CD4-positive, alpha-beta T cell (primary cell): ENCODE measurements around the gene GALNTL6. TPM values are rescaled to one million over a fixed set of nuclear protein-coding genes. Genes with fewer than 3 reads are reported as not detected.

ENCODE experiments used
- ATAC-seq: fragments of 200-7000 bp; cut with Tn5 transposase; one replicate; pipeline ENCODE4 v1.10.0; 2022; ENCODE audit warnings: mild to moderate bottlenecking; ENCODE audit not compliant: poor library complexity
- CTCF ChIA-PET: fragments of 350-600 bp; sonication (Branson Sonifier 250); formaldehyde crosslinking; loops from one replicate; lab custom pipeline; 2021; ENCODE audit warnings: antibody characterized with exemption, inconsistent platforms; lab: Charles Lee
- POLR2A ChIA-PET: fragments of 350-600 bp; sonication (Branson Sonifier 250); formaldehyde crosslinking; loops from one replicate; lab custom pipeline; 2021; ENCODE audit warnings: antibody characterized with exemption, inconsistent platforms; lab: Charles Lee
- DNase-seq, 14 experiments: peaks; one replicate each; pipeline ENCODE4 v3.0.0-alpha.2; 2013 to 2020; ENCODE audit warnings: mixed read lengths in 2 of 14
- H3K27ac ChIP-seq, 2 donors: one replicate each; pipeline versions ENCODE4 v1.5.1 to v1.7.0; 2013; ENCODE audit warnings: low read length in 2 of 2, low read depth in 1 of 2, mild to moderate bottlenecking in 1 of 2
- H3K27me3 ChIP-seq, 2 experiments: 1 replicate in 1 of 2; 2 replicates in 1 of 2; pipeline versions ENCODE4 v1.6.1 to v1.7.0; 2013; ENCODE audit warnings: low read length in 2 of 2, control low read depth in 1 of 2, mild to moderate bottlenecking in 1 of 2, moderate library complexity in 1 of 2; ENCODE audit not compliant: insufficient read depth in 2 of 2, control insufficient read depth in 1 of 2
- H3K36me3 ChIP-seq: one replicate; pipeline ENCODE4 v1.6.1; 2013; ENCODE audit warnings: low read length, control low read depth; ENCODE audit not compliant: insufficient read depth
- H3K4me1 ChIP-seq: one replicate; pipeline ENCODE4 v1.6.1; 2013; ENCODE audit warnings: low read length, control low read depth; ENCODE audit not compliant: insufficient read depth
- H3K4me3 ChIP-seq: one replicate; pipeline ENCODE4 v1.5.1; 2013; ENCODE audit warnings: mild to moderate bottlenecking, low read length, moderate library complexity
- H3K9me3 ChIP-seq, 2 experiments: 1 replicate in 1 of 2; 2 replicates in 1 of 2; pipeline versions ENCODE4 v1.6.1 to v1.7.0; 2013; ENCODE audit warnings: low read length in 2 of 2, mild to moderate bottlenecking in 2 of 2, control low read depth in 1 of 2, moderate library complexity in 1 of 2; ENCODE audit not compliant: control insufficient read depth in 1 of 2, insufficient read depth in 1 of 2
- H3K27ac Mint-ChIP-seq: one replicate; pipeline ENCODE4 v1.8.0; 2020; ENCODE audit warnings: mixed read lengths
- H3K27me3 Mint-ChIP-seq: one replicate; pipeline ENCODE4 v1.8.0; 2021; ENCODE audit warnings: mixed read lengths
- H3K36me3 Mint-ChIP-seq: one replicate; pipeline ENCODE4 v1.8.0; 2021; ENCODE audit warnings: low read depth, mixed read lengths
- H3K4me1 Mint-ChIP-seq: one replicate; pipeline ENCODE4 v1.8.0; 2021; ENCODE audit warnings: low read depth, mixed read lengths
- H3K4me3 Mint-ChIP-seq: one replicate; pipeline ENCODE4 v1.8.0; 2020; ENCODE audit warnings: mild to moderate bottlenecking, mixed read lengths
- H3K9me3 Mint-ChIP-seq: one replicate; pipeline ENCODE4 v1.8.0; 2020; ENCODE audit warnings: mixed read lengths
- intact Hi-C, 2 experiments: fragments of 100-400 bp; cut with DNase I in 1 of 2; cut with micrococcal nuclease in 1 of 2; formaldehyde crosslinking; loops; one replicate each; pipeline versions ENCODE4 v1.15.1 to v1.9.0; 2023 to 2025; cut with DNase I, micrococcal nuclease
- total RNA-seq, 174 experiments: library from RNA in 2 of 174; stranded (reverse) in 2 of 174; gene quantifications; one replicate each; pipeline ENCODE4 v1.2.3 and lab custom pipeline; 2021 to 2026
- TF ChIP-seq, protein P1 (sequence below): fragments of 200-600 bp; IDR thresholded peaks from one replicate; pipeline ENCODE4 v1.8.0; 2022; ENCODE audit warnings: antibody characterized with exemption, mild to moderate bottlenecking

Gene GALNTL6
- total RNA-seq, 2 experiments from 2014 or later = not detected

DNA sequence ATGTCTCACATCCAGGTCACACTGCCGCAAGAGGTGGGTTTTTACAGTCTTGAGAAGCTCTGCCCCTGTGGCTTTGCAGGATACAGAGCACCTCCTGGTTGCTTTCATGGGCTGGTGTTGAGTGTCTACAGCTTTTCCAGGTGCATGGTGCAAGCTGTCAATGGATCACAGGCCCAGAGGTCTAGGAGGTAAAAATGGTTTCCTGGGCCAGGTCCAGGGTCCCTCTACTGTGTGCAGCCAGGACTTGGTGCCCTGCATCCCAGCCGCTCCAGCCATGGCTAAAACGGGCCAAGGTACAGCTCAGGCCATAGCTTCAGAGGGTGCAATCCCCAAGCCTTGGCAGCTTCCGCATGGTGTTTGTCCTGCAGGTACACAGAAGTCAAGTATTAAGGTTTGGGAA lies 921.4 kb downstream of the GALNTL6 start:
- peaks cover 13% of the 10 kb centered on the region for H3K9me3 Mint-ChIP-seq

GRCh38 chr4:172736046-172736445 lies 922.8 kb downstream of the GALNTL6 start:
- Histone ChIP-seq H3K27me3 (no peaks in the 10 kb centered on the region), H3K4me1 (no peaks in the 10 kb centered on the region), H3K9me3 (peaks cover 11 to 20% of the 10 kb centered on the region in 2 experiments), H3K36me3 (no peaks in the 10 kb centered on the region), H3K27ac (no peak overlapping the region), H3K4me3 (no peak overlapping the region)
- POLR2A ChIA-PET = no interaction called here
- DNase-seq (no peak), ATAC-seq (no peak)
- Mint-ChIP-seq H3K9me3 (peaks cover 14% of the 10 kb centered on the region), H3K4me1 (no peaks in the 10 kb centered on the region), H3K4me3 (no peak overlapping the region), H3K36me3 (no peaks in the 10 kb centered on the region), H3K27me3 (no peaks in the 10 kb centered on the region), H3K27ac (no peak overlapping the region)
- TF ChIP-seq, protein P1, sequence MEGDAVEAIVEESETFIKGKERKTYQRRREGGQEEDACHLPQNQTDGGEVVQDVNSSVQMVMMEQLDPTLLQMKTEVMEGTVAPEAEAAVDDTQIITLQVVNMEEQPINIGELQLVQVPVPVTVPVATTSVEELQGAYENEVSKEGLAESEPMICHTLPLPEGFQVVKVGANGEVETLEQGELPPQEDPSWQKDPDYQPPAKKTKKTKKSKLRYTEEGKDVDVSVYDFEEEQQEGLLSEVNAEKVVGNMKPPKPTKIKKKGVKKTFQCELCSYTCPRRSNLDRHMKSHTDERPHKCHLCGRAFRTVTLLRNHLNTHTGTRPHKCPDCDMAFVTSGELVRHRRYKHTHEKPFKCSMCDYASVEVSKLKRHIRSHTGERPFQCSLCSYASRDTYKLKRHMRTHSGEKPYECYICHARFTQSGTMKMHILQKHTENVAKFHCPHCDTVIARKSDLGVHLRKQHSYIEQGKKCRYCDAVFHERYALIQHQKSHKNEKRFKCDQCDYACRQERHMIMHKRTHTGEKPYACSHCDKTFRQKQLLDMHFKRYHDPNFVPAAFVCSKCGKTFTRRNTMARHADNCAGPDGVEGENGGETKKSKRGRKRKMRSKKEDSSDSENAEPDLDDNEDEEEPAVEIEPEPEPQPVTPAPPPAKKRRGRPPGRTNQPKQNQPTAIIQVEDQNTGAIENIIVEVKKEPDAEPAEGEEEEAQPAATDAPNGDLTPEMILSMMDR = no peak
- CTCF ChIA-PET = no interaction called here
- intact Hi-C loops = no loop called here

More for the DNA sequence above, 921.4 kb downstream of the GALNTL6 start:
- Mint-ChIP-seq H3K27ac (no peak overlapping the region), H3K4me1 (no peaks in the 10 kb centered on the region), H3K36me3 (no peaks in the 10 kb centered on the region), H3K27me3 (no peaks in the 10 kb centered on the region), H3K4me3 (no peak overlapping the region)
- TF ChIP-seq, protein P1 = no peak
- Histone ChIP-seq H3K27ac (no peak overlapping the region), H3K4me3 (no peak overlapping the region), H3K9me3 (peaks cover 14 to 20% of the 10 kb centered on the region in 2 experiments), H3K36me3 (no peaks in the 10 kb centered on the region), H3K27me3 (no peaks in the 10 kb centered on the region), H3K4me1 (no peaks in the 10 kb centered on the region)
- ATAC-seq (no peak), DNase-seq (no peak)
- ChIA-PET POLR2A (no interaction called here), CTCF (no interaction called here)
- intact Hi-C loops = no loop called here

GRCh38 chr4:172740434-172740833 lies 927.2 kb downstream of the GALNTL6 start:
- CTCF ChIA-PET = no interaction called here
- intact Hi-C loops = no loop called here
- Mint-ChIP-seq H3K27me3 (no peaks in the 10 kb centered on the region), H3K27ac (no peak overlapping the region), H3K36me3 (no peaks in the 10 kb centered on the region), H3K4me3 (no peak overlapping the region), H3K9me3 (peaks cover 8% of the 10 kb centered on the region), H3K4me1 (no peaks in the 10 kb centered on the region)
- no peak for ATAC-seq
- Histone ChIP-seq H3K27ac (no peak overlapping the region), H3K9me3 (peaks cover 0 to 7% of the 10 kb centered on the region in 2 experiments), H3K4me1 (no peaks in the 10 kb centered on the region), H3K36me3 (no peaks in the 10 kb centered on the region), H3K4me3 (no peak overlapping the region), H3K27me3 (no peaks in the 10 kb centered on the region)
- POLR2A ChIA-PET = no interaction called here
- no peak for DNase-seq
- TF ChIP-seq, protein P1 = no peak
